ENCODE results near the gene DNAJC30.

Gene DNAJC30

GRCh38 chr7:73646785-73647724, 36.2 kb downstream of the DNAJC30 start:
- DNase-seq, result no peak

DNA sequence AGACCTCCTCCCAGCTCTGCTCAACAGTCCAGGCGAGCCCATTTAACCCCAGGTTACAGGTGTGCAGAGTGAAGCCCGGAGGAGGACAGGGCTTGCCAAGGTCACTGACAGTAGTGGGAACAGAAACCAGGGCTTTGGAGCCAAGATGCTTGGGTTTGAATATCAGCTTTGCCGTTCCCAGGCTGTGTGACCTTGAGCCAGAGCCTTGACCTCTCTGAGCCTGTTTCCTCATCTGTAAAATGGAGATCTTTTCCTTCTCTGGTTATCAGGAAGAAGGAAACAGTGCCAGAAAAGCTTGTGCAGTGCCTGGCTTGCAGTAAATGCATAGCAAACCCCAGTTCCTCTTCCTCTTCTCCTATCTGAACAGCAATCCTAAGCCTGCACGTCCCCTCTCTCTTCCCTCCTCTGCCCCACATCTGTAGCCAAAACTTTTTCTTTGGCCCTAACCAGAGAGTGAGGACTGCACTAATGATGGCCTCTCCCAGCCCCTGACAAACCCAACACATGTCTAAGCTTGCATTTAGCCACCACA, 37.5 kb downstream of the DNAJC30 start:
- DNase-seq, result no peak

GRCh38 chr7:73644688-73645286, 38.5 kb downstream of the DNAJC30 start:
- DNase-seq, result no peak

DNA sequence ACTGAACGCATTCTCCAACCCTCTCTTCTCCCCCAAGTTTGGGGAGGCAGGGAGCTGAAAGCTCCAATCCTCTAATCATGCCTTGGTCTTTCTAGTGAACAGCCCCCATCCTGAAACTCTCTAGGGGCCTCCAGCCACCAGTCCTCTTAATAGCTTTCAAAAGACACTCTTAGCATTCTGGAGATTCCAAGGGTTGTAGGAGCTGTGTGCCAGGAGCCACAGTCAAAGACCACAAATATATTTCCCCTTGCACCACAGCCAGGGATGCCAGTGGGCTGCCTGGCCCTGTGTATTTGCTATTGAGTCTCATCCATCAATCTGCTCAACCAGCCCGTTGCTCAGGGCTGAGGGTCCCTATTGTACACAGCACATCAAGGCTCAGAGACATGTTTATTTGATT, 40.4 kb downstream of the DNAJC30 start:
- no peak for DNase-seq

DNA sequence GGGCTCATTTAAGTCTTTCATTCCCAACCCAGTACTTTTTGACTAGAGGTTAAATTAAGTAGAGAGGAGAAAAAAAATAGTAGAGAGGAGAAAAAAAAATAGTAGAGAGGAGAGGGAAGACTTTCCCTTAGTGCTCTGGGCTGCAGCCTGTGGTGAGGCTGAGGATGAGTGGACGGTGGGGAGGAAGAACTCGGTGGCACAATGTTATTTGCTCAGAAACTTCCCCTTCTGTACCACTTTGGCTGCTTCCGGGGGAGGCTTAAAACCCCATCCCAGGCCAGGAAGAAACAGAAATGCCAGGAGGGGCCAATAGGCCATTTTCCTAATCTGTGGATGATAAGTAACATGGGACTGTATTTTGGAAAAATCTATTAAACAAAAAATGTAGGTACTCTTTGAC, 44.3 kb downstream of the DNAJC30 start:
- no peak for DNase-seq

- DNase-seq, result no peak
These were observed 47.6 kb downstream of the DNAJC30 start for GRCh38 chr7:73635428-73636200.

GRCh38 chr7:73633844-73634243, 49.4 kb downstream of the DNAJC30 start:
- DNase-seq, result no peak

DNA sequence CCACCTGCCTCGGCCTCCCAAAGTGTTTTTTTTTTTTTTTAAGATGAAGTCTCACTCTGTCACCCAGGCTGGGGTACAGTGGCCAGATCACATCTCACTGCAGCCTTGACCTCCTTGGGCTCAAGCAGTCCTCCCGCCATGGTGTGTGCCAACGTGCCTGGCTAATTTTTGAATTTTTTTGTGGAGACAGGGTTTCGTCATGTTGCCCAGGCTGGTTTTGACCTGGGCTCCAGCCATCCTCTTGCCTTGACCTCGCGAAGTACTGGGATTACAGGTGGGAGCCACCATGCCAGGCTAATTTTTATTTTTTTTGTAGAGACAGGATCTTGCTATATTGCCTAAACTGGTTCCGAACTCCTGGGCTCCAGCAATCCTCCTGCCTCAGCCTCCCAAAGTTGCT, 49.9 kb downstream of the DNAJC30 start:
- no peak for DNase-seq

DNA sequence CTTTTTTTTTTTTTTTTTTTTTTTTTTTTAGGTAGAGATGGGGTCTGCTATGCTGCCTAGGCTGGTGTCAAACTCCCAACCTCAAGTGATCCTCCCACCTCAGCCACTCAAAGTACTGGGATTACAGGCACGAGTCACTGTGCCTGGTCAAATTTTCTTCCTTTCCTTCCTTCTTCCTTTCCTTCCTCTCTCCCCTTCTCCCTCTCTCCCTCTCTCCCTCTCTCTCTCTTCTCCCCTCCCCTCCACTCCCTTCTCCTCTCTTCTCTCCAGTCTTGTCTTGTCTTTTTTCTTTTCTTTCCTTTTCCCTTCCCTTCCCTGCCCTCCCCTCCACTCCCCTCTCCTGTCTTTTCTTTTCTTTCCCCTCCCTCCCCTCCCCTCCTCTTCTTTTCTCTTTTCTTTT, 51.7 kb downstream of the DNAJC30 start:
- no peak for DNase-seq
